CD4-positive, alpha-beta T cell treated with Interferon alpha-2 for 1 hour (primary cell): Measurements from ENCODE around the gene ZNF845.
"Not testable (repeated sequence)": the region's sequence is repeated elsewhere in the genome, so short reads cannot be mapped to it uniquely, and the experiment has no call there.

Experiments used
- DNase-seq, 2 donors: peaks; one replicate each; pipeline ENCODE4 v3.0.0-alpha.2; 2020 to 2022

ZNF845 gene

GRCh38 chr19:53333463-53334449, at the start of gene ZNF845:
TSS of gene ZNF845 (plus strand) at chr19:53333749. CDS start at chr19:53341308, 7,559 bp downstream.
- DNase-seq: peak; percentile 93 to 96

GRCh38 chr19:53285087-53285486, 48.5 kb upstream of the ZNF845 start:
- no peak for DNase-seq

GRCh38 chr19:53290758-53291549, 42.6 kb upstream of the ZNF845 start:
- DNase-seq: no peak

GRCh38 chr19:53294786-53295441, 38.6 kb upstream of the ZNF845 start:
- DNase-seq: no peak

GRCh38 chr19:53301341-53301740, 32.2 kb upstream of the ZNF845 start:
- DNase-seq: peak in 1 of 2 donors; percentile 11

GRCh38 chr19:53308339-53308811, 25.2 kb upstream of the ZNF845 start:
- peak in 1 of 2 donors; percentile 16 for DNase-seq

- no peak for DNase-seq
These were observed 22.5 kb upstream of the ZNF845 start for GRCh38 chr19:53311044-53311443.

GRCh38 chr19:53311897-53312296, 21.7 kb upstream of the ZNF845 start:
- no peak for DNase-seq

GRCh38 chr19:53328967-53329366, 4.6 kb upstream of the ZNF845 start:
- DNase-seq: no peak

- DNase-seq: no peak
These were observed 1.1 kb upstream of the ZNF845 start for GRCh38 chr19:53332484-53332883.

- DNase-seq: peak in 1 of 2 donors; percentile 37
These were observed 485 bp upstream of the ZNF845 start for GRCh38 chr19:53333066-53333462.

- not testable (repeated sequence) for DNase-seq
These were observed 10.9 kb downstream of the ZNF845 start for GRCh38 chr19:53344403-53344802.

GRCh38 chr19:53355739-53356138, 22.2 kb downstream of the ZNF845 start:
- no peak for DNase-seq

GRCh38 chr19:53357821-53358581, 24.5 kb downstream of the ZNF845 start:
- no peak for DNase-seq

GRCh38 chr19:53360056-53360455, 26.5 kb downstream of the ZNF845 start:
- DNase-seq: not testable (repeated sequence)

GRCh38 chr19:53365134-53365898, 31.8 kb downstream of the ZNF845 start, which contains the start of gene ZNF525:
TSS of gene ZNF525 (plus strand) at chr19:53365705. CDS start at chr19:53372282, 6,577 bp downstream.
- DNase-seq: peak; percentile 97

- no peak for DNase-seq
These were observed 32.4 kb downstream of the ZNF845 start for GRCh38 chr19:53365899-53366493.

GRCh38 chr19:53372196-53372595, 38.6 kb downstream of the ZNF845 start:
- no peak for DNase-seq

GRCh38 chr19:53374288-53374687, 40.7 kb downstream of the ZNF845 start:
- no peak for DNase-seq

- no peak for DNase-seq
These were observed 41.2 kb downstream of the ZNF845 start for GRCh38 chr19:53374743-53375142.

- no peak for DNase-seq
These were observed 47.8 kb downstream of the ZNF845 start for GRCh38 chr19:53381376-53381775.
